SU-DHL-6 (cell line): ENCODE results near the gene PARVB.

Experiments
- H2AFZ ChIP-seq: fragments of 200-600 bp; sonication (generic); 2 replicates; pipeline ENCODE4 v1.6.1; 2014; ENCODE audit warnings: low read depth, mild to moderate bottlenecking, moderate library complexity, mixed read lengths, antibody characterized with exemption, low read length; ENCODE audit not compliant: severe bottlenecking
- H3F3A ChIP-seq: fragments of 200-600 bp; shearing (Covaris generic); 2 replicates; pipeline ENCODE4 v1.6.0; 2016; ENCODE audit warnings: antibody characterized with exemption, mild to moderate bottlenecking; ENCODE audit not compliant: insufficient read depth
- H3K27ac ChIP-seq: fragments of 200-600 bp; sonication (generic); 2 replicates; pipeline ENCODE4 v1.5.1; 2016; ENCODE audit warnings: low read depth, mild to moderate bottlenecking, low read length, moderate library complexity, mixed read lengths
- H3K27me3 ChIP-seq: fragments of 200-600 bp; sonication (generic), shearing (Covaris generic); 2 replicates; pipeline ENCODE4 v1.6.0; 2014; ENCODE audit warnings: mild to moderate bottlenecking, low read length
- H3K36me3 ChIP-seq: fragments of 200-600 bp; sonication (generic); 2 replicates; pipeline ENCODE4 v1.6.1; 2014; ENCODE audit warnings: mild to moderate bottlenecking, low read length, mixed read lengths
- H3K4me2 ChIP-seq: fragments of 300-600, 200-600 bp; shearing (Covaris generic), sonication (generic); 2 replicates; pipeline ENCODE4 v1.6.0; 2014; ENCODE audit warnings: low read length, low read depth, mild to moderate bottlenecking; ENCODE audit not compliant: poor library complexity, severe bottlenecking
- H3K4me3 ChIP-seq: fragments of 200-600 bp; sonication (generic); 2 replicates; pipeline ENCODE4 v1.5.1; 2014; ENCODE audit warnings: antibody characterized with exemption, low read length, mild to moderate bottlenecking, mixed read lengths; ENCODE audit not compliant: insufficient read depth, poor library complexity, severe bottlenecking
- H3K79me2 ChIP-seq: fragments of 200-600 bp; sonication (generic); 2 replicates; pipeline ENCODE4 v1.6.1; 2014; ENCODE audit warnings: mild to moderate bottlenecking, low read length, moderate library complexity; ENCODE audit not compliant: insufficient read depth
- H3K9ac ChIP-seq: fragments of 200-600 bp; sonication (generic); 2 replicates; pipeline ENCODE4 v1.7.0; 2014; ENCODE audit warnings: mild to moderate bottlenecking, low read length
- H3K9me2 ChIP-seq: fragments of 200-600 bp; sonication (generic); replicated peaks from 2 replicates; pipeline ENCODE4 v1.6.1; 2014; ENCODE audit warnings: low read length; ENCODE audit not compliant: insufficient read depth
- H3K9me3 ChIP-seq: fragments of 200-600 bp; sonication (generic); 2 replicates; pipeline ENCODE4 v1.6.1; 2014; ENCODE audit warnings: low read length, mixed read lengths; ENCODE audit not compliant: insufficient read depth
- H4K20me1 ChIP-seq: fragments of 200-600 bp; sonication (generic); 2 replicates; pipeline ENCODE4 v1.6.1; 2014; ENCODE audit warnings: low read depth, mild to moderate bottlenecking, antibody characterized with exemption, low read length, moderate library complexity, mixed read lengths
- EZH2phosphoT487 ChIP-seq: fragments of 200-600 bp; sonication (generic), shearing (Covaris generic); conservative IDR thresholded peaks from 2 replicates; pipeline ENCODE4 v1.6.1; 2018; ENCODE audit warnings: mild to moderate bottlenecking, antibody characterized with exemption, low read length, moderate library complexity, mixed read lengths
- TF ChIP-seq, protein P1 (sequence below): fragments of 200-600 bp; sonication (generic); IDR thresholded peaks from one replicate; pipeline ENCODE4 v1.5.1; 2017; ENCODE audit warnings: antibody characterized with exemption, mild to moderate bottlenecking, low read length, moderate library complexity; ENCODE audit not compliant: insufficient read depth, poor library complexity, severe bottlenecking

The PARVB gene

DNA sequence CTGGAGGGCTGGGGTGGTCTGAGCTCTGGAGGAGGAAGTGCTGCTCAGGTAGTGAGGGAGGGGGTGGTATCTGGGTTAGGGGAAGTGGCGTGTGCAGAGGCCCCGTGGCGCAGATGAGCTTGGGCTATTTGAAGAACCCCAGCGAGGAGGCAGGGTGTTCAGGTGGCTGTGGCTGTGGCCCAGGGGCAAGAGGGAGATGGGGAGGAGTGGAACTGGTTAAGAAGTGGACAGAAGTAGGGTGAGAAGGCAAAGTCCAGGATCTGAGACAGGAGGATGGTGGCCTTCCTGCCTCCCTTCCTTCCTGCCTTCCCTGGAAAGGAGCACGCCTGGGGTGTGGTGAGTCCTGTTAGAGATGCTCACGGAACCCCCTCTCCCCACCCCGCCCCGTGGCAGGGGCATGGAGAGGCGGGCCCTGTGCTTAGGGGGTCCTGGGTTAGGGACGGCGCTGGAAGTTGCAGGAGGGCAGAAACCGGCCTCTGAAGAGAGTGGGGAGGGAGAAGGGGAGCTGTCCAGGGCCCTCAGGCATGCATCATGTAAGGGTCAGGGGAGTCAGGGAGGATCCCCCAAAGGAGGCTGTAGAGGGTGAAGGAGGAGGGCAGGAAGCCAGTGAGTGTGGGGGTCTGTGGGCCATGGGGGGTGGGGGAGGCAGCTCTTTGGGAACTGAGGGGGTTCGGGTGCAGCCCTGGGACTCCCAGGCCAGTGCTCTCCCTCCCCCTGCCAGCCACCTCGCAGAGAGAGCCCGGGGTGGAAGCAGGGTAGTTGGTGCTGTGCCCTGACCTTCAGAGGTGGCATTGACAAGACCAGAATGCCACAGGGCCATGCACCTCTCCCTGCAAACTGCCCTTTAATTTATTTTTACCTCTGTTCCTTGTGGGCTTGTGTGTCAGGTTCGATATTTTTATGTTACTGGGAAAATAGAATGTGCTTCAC lies 92.9 kb downstream of the PARVB start:
- H3K27me3 ChIP-seq, result no peaks in the 10 kb centered on the region
- TF ChIP-seq, protein P1, sequence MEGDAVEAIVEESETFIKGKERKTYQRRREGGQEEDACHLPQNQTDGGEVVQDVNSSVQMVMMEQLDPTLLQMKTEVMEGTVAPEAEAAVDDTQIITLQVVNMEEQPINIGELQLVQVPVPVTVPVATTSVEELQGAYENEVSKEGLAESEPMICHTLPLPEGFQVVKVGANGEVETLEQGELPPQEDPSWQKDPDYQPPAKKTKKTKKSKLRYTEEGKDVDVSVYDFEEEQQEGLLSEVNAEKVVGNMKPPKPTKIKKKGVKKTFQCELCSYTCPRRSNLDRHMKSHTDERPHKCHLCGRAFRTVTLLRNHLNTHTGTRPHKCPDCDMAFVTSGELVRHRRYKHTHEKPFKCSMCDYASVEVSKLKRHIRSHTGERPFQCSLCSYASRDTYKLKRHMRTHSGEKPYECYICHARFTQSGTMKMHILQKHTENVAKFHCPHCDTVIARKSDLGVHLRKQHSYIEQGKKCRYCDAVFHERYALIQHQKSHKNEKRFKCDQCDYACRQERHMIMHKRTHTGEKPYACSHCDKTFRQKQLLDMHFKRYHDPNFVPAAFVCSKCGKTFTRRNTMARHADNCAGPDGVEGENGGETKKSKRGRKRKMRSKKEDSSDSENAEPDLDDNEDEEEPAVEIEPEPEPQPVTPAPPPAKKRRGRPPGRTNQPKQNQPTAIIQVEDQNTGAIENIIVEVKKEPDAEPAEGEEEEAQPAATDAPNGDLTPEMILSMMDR, result no peak
- TF ChIP-seq EZH2phosphoT487, result no peak
- H3K27ac ChIP-seq, result no peak overlapping the region
- no peak overlapping the region for H3K9ac ChIP-seq
- no peak overlapping the region for H3K4me2 ChIP-seq
- no peaks in the 10 kb centered on the region for H3K36me3 ChIP-seq
- no peaks in the 10 kb centered on the region for H4K20me1 ChIP-seq
- no peaks in the 10 kb centered on the region for H3K79me2 ChIP-seq
- H3K4me3 ChIP-seq, result no peak overlapping the region
- no peaks in the 10 kb centered on the region for H3K9me3 ChIP-seq
- no peaks in the 10 kb centered on the region for H3F3A ChIP-seq
- no peak overlapping the region for H2AFZ ChIP-seq
- no peaks in the 10 kb centered on the region for H3K9me2 ChIP-seq

GRCh38 chr22:44117746-44118145 lies 93.6 kb downstream of the PARVB start:
- H4K20me1 ChIP-seq, result no peaks in the 10 kb centered on the region
- H3K36me3 ChIP-seq, result no peaks in the 10 kb centered on the region
- no peak overlapping the region for H3K9ac ChIP-seq
- TF ChIP-seq EZH2phosphoT487, result no peak
- TF ChIP-seq, protein P1, result no peak
- no peaks in the 10 kb centered on the region for H3K27me3 ChIP-seq
- H3K4me2 ChIP-seq, result no peak overlapping the region
- H3K9me2 ChIP-seq, result no peaks in the 10 kb centered on the region
- no peaks in the 10 kb centered on the region for H3F3A ChIP-seq
- H3K79me2 ChIP-seq, result no peaks in the 10 kb centered on the region
- H3K27ac ChIP-seq, result no peak overlapping the region
- H3K4me3 ChIP-seq, result no peak overlapping the region
- H2AFZ ChIP-seq, result no peak overlapping the region
- no peaks in the 10 kb centered on the region for H3K9me3 ChIP-seq

DNA sequence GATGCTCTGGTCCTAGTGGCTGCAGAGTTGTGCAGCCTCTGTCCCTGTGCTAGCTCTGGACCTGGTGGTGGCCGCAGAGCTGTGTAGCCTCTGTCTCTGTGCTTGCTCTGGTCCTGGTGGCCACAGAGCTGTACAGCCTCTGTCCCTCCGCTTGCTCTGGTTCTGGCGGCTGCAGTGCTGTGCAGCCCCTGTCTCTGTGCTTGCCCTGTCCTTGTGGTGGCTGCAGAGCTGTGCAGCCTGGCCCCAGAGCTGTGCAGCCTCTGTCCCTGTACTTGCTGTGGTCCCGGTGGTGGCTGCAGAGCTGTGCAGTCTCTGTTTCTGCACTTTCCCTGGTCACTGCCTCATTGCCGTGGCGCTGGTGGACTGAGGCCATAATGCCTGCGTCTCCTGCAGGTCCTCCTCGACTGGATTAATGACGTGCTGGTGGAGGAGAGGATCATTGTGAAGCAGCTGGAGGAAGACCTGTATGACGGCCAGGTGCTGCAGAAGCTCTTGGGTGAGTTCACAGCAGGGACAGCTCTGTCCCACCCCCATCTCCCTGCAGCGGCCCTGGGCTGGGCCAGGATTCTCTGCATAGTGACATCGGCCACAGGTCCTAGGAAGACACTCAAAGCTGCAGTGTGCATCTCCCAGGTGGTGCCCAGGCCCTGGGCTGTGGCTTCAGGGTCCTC lies 94.7 kb downstream of the PARVB start:
- H3K79me2 ChIP-seq, result no peaks in the 10 kb centered on the region
- H4K20me1 ChIP-seq, result no peaks in the 10 kb centered on the region
- H3K4me3 ChIP-seq, result no peak overlapping the region
- no peak overlapping the region for H3K9ac ChIP-seq
- H3K27ac ChIP-seq, result no peak overlapping the region
- no peak overlapping the region for H3K4me2 ChIP-seq
- no peaks in the 10 kb centered on the region for H3K9me2 ChIP-seq
- no peak overlapping the region for H2AFZ ChIP-seq
- H3F3A ChIP-seq, result no peaks in the 10 kb centered on the region
- no peak for TF ChIP-seq EZH2phosphoT487
- TF ChIP-seq, protein P1, result no peak
- no peaks in the 10 kb centered on the region for H3K27me3 ChIP-seq
- H3K9me3 ChIP-seq, result no peaks in the 10 kb centered on the region
- no peaks in the 10 kb centered on the region for H3K36me3 ChIP-seq
